Measurements from ENCODE around the gene SUPV3L1.

DNA sequence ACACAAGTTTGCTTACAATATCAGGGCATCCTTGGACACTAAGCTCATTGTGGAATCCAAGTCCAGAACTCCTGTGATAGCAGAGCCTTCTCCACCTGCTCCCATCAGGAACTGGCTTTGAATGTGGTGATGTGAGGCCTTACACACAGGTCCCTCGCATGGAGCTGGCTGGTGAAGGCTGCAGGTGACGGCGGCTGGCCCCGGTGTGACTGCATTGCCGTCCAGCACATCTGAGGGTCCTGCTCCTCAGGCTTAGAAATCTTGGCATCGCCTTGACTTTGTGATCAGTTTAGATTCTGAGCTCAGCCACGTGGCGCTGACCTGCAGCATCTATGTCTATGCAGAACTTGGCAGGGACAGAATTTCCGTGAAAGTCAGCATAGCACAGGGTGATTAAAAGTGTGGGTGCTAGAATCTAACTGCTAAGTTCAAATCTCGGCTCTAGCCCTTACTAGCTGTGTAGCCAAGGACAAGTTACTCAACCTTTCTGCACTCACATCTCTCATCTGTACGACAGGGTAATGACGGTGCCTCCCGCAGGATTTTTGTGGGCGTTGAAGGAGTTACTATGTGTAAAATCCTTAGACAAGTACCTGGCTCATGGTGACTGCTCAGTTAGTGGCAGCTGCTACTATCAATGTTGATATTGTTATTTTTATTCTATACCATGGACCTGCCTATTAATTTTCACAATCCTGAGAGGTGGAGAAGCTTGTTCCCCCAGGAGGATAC, 66.7 kb downstream of the SUPV3L1 start:
- TF ChIP-seq, protein P1, sequence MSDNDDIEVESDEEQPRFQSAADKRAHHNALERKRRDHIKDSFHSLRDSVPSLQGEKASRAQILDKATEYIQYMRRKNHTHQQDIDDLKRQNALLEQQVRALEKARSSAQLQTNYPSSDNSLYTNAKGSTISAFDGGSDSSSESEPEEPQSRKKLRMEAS (IDR thresholded peaks at IDR 0.05), result no peak
- no peak for TF ChIP-seq YY1 (IDR thresholded peaks at IDR 0.05)
- TF ChIP-seq, protein P2, sequence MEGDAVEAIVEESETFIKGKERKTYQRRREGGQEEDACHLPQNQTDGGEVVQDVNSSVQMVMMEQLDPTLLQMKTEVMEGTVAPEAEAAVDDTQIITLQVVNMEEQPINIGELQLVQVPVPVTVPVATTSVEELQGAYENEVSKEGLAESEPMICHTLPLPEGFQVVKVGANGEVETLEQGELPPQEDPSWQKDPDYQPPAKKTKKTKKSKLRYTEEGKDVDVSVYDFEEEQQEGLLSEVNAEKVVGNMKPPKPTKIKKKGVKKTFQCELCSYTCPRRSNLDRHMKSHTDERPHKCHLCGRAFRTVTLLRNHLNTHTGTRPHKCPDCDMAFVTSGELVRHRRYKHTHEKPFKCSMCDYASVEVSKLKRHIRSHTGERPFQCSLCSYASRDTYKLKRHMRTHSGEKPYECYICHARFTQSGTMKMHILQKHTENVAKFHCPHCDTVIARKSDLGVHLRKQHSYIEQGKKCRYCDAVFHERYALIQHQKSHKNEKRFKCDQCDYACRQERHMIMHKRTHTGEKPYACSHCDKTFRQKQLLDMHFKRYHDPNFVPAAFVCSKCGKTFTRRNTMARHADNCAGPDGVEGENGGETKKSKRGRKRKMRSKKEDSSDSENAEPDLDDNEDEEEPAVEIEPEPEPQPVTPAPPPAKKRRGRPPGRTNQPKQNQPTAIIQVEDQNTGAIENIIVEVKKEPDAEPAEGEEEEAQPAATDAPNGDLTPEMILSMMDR (IDR thresholded peaks at IDR 0.05; ENCODE audit: low read depth, low read length, missing input control), result no peak
- no peak for TF ChIP-seq RAD21 (IDR thresholded peaks at IDR 0.05)
- TF ChIP-seq RXRA (IDR thresholded peaks at IDR 0.05), result no peak
- no peak for TF ChIP-seq TAF1 (conservative IDR thresholded peaks at IDR 0.05)
- TF ChIP-seq, protein P3, sequence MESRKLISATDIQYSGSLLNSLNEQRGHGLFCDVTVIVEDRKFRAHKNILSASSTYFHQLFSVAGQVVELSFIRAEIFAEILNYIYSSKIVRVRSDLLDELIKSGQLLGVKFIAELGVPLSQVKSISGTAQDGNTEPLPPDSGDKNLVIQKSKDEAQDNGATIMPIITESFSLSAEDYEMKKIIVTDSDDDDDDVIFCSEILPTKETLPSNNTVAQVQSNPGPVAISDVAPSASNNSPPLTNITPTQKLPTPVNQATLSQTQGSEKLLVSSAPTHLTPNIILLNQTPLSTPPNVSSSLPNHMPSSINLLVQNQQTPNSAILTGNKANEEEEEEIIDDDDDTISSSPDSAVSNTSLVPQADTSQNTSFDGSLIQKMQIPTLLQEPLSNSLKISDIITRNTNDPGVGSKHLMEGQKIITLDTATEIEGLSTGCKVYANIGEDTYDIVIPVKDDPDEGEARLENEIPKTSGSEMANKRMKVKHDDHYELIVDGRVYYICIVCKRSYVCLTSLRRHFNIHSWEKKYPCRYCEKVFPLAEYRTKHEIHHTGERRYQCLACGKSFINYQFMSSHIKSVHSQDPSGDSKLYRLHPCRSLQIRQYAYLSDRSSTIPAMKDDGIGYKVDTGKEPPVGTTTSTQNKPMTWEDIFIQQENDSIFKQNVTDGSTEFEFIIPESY (IDR thresholded peaks at IDR 0.05), result no peak
- TF ChIP-seq FOXA2 (IDR thresholded peaks at IDR 0.05), result no peak
- TF ChIP-seq JUND (IDR thresholded peaks at IDR 0.05), result no peak
- TF ChIP-seq, protein P4, sequence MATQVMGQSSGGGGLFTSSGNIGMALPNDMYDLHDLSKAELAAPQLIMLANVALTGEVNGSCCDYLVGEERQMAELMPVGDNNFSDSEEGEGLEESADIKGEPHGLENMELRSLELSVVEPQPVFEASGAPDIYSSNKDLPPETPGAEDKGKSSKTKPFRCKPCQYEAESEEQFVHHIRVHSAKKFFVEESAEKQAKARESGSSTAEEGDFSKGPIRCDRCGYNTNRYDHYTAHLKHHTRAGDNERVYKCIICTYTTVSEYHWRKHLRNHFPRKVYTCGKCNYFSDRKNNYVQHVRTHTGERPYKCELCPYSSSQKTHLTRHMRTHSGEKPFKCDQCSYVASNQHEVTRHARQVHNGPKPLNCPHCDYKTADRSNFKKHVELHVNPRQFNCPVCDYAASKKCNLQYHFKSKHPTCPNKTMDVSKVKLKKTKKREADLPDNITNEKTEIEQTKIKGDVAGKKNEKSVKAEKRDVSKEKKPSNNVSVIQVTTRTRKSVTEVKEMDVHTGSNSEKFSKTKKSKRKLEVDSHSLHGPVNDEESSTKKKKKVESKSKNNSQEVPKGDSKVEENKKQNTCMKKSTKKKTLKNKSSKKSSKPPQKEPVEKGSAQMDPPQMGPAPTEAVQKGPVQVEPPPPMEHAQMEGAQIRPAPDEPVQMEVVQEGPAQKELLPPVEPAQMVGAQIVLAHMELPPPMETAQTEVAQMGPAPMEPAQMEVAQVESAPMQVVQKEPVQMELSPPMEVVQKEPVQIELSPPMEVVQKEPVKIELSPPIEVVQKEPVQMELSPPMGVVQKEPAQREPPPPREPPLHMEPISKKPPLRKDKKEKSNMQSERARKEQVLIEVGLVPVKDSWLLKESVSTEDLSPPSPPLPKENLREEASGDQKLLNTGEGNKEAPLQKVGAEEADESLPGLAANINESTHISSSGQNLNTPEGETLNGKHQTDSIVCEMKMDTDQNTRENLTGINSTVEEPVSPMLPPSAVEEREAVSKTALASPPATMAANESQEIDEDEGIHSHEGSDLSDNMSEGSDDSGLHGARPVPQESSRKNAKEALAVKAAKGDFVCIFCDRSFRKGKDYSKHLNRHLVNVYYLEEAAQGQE (IDR thresholded peaks at IDR 0.05), result no peak
- no peak for TF ChIP-seq HNF4A (conservative IDR thresholded peaks at IDR 0.05)
- no peak for TF ChIP-seq EGR1 (IDR thresholded peaks at IDR 0.05; ENCODE audit: low read depth in 2 of 2)
- no peak for TF ChIP-seq HNF4G (IDR thresholded peaks at IDR 0.05)
